H1 (cell line): Measurements from ENCODE around the gene RAB8B.

Experiments used
- CTCF ChIP-seq, 3 experiments: IDR thresholded peaks; 1 replicate in 2 of 3; 2 replicates in 1 of 3; pipeline versions ENCODE4 v1.5.1 to v1.6.1; 2011; ENCODE audit warnings: low read length in 3 of 3, mild to moderate bottlenecking in 3 of 3, inconsistent platforms in 2 of 3, low read depth in 1 of 3, moderate library complexity in 1 of 3; ENCODE audit not compliant: insufficient read depth in 1 of 3; ENCODE audit errors: control extremely low read depth in 1 of 3
- JUND ChIP-seq: IDR thresholded peaks from 2 replicates; pipeline ENCODE4 v1.6.1; 2011; ENCODE audit warnings: mild to moderate bottlenecking, improper control_type of control experiment, low read length
- MAX ChIP-seq: IDR thresholded peaks from 2 replicates; pipeline ENCODE4 v1.6.1; 2012; ENCODE audit warnings: inconsistent platforms
- POLR2A ChIP-seq, 2 experiments: IDR thresholded peaks; 1 replicate in 1 of 2; 2 replicates in 1 of 2; pipeline ENCODE4 v1.6.1; 2011; ENCODE audit warnings: low read depth in 2 of 2, low read length in 2 of 2, mild to moderate bottlenecking in 2 of 2; ENCODE audit errors: control extremely low read depth in 1 of 2
- RAD21 ChIP-seq, 2 experiments: IDR thresholded peaks in 1 of 2; conservative IDR thresholded peaks in 1 of 2; 2 replicates each; pipeline ENCODE4 v1.6.1; 2011; ENCODE audit warnings: low read depth in 2 of 2, low read length in 2 of 2, improper control_type of control experiment in 1 of 2, inconsistent platforms in 1 of 2, mild to moderate bottlenecking in 1 of 2, moderate library complexity in 1 of 2
- SP1 ChIP-seq: IDR thresholded peaks from 2 replicates; pipeline ENCODE4 v1.6.1; 2011; ENCODE audit warnings: low read depth, low read length

- TF ChIP-seq SP1 (no peak), POLR2A (IDR thresholded peaks at IDR 0.05; ENCODE audit: control extremely low read depth in 1 of 2, low read depth in 2 of 2, low read length in 2 of 2) (no peak), CTCF (IDR thresholded peaks at IDR 0.05; ENCODE audit: control extremely low read depth in 1 of 3, insufficient read depth in 1 of 3, low read depth in 1 of 3, low read length in 3 of 3) (no peak), RAD21 (IDR thresholded peaks at IDR 0.05 in 1 of 2, conservative IDR thresholded peaks at IDR 0.05 in 1 of 2; ENCODE audit: low read depth in 2 of 2, low read length in 2 of 2) (no peak), MAX (no peak), JUND (no peak)
Measured at GRCh38 chr15:63288342-63288741, 98.9 kb downstream of the RAB8B start.
